Body of pancreas (tissue), 4 donors: Measurements from ENCODE around the gene WDFY4.

Experiments
- POLR2A ChIP-seq, 3 donors: fragments of 450-650 bp; IDR thresholded peaks; one replicate each; pipeline ENCODE4 v1.6.1; 2016; ENCODE audit warnings: antibody characterized with exemption in 3 of 3, mild to moderate bottlenecking in 2 of 3
- TF ChIP-seq, protein P1 (sequence below), 7 experiments: fragments of 450-650 bp in 4 of 7; fragments of 200-600 bp in 3 of 7; sonication (generic) in 3 of 7; IDR thresholded peaks; one replicate each; pipeline ENCODE4 v1.5.1; 2016 to 2019; ENCODE audit warnings: antibody characterized with exemption in 7 of 7

DNA sequence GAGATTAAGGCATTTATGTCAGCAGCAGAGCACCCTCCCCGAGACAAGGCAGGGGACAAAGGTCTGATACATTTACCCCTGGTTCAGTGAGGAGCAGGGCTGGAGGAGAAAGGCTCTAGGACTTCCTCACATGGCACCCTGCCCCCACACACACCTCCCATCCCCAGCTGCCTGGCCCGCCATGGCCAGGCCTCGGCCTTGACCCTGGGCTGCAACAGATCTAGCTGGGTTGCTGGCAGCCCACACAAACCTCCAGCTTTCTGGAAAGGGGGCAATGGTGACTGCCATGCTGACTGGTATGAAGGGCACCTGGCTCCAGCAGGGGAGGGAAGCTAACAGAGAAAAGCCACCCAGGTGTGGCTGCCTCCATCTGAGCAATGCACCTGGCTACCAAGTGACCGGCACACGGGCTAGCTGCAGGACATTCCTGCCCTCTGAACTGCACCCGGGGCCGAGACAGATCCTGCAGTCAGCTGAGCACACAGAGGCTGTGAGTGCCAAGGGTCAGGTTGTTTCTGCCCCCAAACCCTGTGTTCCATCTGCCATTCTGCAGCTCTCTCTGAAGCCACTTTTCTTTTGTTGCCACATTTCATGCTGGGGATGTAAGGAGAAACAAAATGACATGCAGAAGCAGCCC, 340.8 kb downstream of the WDFY4 start:
- TF ChIP-seq, protein P1, sequence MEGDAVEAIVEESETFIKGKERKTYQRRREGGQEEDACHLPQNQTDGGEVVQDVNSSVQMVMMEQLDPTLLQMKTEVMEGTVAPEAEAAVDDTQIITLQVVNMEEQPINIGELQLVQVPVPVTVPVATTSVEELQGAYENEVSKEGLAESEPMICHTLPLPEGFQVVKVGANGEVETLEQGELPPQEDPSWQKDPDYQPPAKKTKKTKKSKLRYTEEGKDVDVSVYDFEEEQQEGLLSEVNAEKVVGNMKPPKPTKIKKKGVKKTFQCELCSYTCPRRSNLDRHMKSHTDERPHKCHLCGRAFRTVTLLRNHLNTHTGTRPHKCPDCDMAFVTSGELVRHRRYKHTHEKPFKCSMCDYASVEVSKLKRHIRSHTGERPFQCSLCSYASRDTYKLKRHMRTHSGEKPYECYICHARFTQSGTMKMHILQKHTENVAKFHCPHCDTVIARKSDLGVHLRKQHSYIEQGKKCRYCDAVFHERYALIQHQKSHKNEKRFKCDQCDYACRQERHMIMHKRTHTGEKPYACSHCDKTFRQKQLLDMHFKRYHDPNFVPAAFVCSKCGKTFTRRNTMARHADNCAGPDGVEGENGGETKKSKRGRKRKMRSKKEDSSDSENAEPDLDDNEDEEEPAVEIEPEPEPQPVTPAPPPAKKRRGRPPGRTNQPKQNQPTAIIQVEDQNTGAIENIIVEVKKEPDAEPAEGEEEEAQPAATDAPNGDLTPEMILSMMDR (IDR thresholded peaks at IDR 0.05) = no peak
- TF ChIP-seq POLR2A (IDR thresholded peaks at IDR 0.05) = no peak
